Tibial artery (tissue), 4 donors: ENCODE measurements around the gene AIG1.
"Not testable (repeated sequence)": the region's sequence is repeated elsewhere in the genome, so short reads cannot be mapped to it uniquely, and the experiment has no call there.

Experiments
- DNase-seq, 2 donors: peaks; one replicate each; pipeline ENCODE4 v3.0.0-alpha.2; 2019
- H3K27ac ChIP-seq, 2 donors: fragments of 200-600 bp; sonication (generic) in 1 of 2; 1 replicate in 1 of 2; 2 replicates in 1 of 2; pipeline ENCODE4 v1.5.1; 2018 to 2019; ENCODE audit warnings: mild to moderate bottlenecking in 1 of 2
- H3K27me3 ChIP-seq, 2 donors: fragments of 200-600 bp; sonication (generic) in 1 of 2; one replicate each; pipeline versions ENCODE4 v1.5.1 to v1.6.0; 2016 to 2019
- H3K36me3 ChIP-seq, 3 donors: fragments of 200-600 bp; sonication (generic) in 2 of 3; one replicate each; pipeline ENCODE4 v1.5.1; 2016 to 2019; ENCODE audit warnings: mild to moderate bottlenecking in 2 of 3
- H3K4me1 ChIP-seq, 4 donors: fragments of 200-600 bp; sonication (generic) in 2 of 4; 1 replicate in 3 of 4; 2 replicates in 1 of 4; pipeline ENCODE4 v1.5.1; 2016 to 2019
- H3K4me3 ChIP-seq, 2 donors: fragments of 200-600 bp; sonication (generic) in 1 of 2; 1 replicate in 1 of 2; 2 replicates in 1 of 2; pipeline ENCODE4 v1.5.1; 2018 to 2019; ENCODE audit warnings: mild to moderate bottlenecking in 2 of 2
- H3K9me3 ChIP-seq, 3 donors: fragments of 200-600 bp; sonication (generic) in 1 of 3; one replicate each; pipeline ENCODE4 v1.5.1; 2016 to 2019
- intact Hi-C: fragments of 100-400 bp; cut with DNase I; formaldehyde crosslinking; loops from one replicate; pipeline ENCODE4 v1.15.0; 2023; ENCODE audit warnings: low total_unique reads
- TF ChIP-seq, protein P1 (sequence below), 2 experiments: fragments of 200-600 bp in 1 of 2; fragments of 450-650 bp in 1 of 2; IDR thresholded peaks; one replicate each; pipeline ENCODE4 v1.5.1; 2017 to 2019; ENCODE audit warnings: antibody characterized with exemption in 2 of 2, mild to moderate bottlenecking in 1 of 2, moderate library complexity in 1 of 2

The AIG1 gene, protein sequence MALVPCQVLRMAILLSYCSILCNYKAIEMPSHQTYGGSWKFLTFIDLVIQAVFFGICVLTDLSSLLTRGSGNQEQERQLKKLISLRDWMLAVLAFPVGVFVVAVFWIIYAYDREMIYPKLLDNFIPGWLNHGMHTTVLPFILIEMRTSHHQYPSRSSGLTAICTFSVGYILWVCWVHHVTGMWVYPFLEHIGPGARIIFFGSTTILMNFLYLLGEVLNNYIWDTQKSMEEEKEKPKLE

DNA sequence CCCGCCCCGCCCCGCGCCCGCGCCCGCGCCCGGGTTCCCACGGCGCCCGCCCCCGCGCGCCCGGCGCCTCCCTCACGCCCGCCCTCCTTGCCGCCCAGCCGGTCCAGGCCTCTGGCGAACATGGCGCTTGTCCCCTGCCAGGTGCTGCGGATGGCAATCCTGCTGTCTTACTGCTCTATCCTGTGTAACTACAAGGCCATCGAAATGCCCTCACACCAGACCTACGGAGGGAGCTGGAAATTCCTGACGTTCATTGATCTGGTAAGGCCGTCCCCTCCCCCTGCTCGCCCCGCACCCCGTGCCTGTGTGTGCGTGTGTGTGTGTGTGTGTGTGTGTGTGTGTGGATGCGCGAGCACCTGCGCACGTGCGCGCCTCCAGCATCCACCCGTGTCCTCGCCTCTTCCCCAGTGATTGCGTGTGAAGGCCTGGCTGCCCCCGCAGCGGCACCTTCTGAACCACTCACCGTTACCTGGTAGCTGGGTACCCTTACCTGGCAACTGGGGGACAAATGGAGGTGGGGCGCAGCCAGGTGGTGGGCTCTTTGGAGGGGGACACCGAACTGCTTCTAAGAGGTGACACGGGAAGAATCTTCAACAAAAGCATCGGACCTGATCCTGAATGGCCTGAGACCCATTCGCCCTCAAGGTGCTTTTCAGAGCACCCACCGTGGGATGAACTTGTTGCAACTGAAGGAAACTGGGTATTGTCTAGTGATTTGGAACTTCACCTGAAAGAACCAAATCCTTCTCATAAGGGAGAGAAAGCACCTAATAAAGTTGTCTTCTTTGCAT lies at the start of gene AIG1:
Gene AIG1, plus strand, starts transcription at position 84 of the 791 bp plus-strand sequence. Its CDS starts 37 bp downstream, at position 121.
- no peaks in the 10 kb centered on the region for H3K9me3 ChIP-seq
- H3K27ac ChIP-seq, result peak within 1 kb of the TSS; percentile 98 to 99
- H3K4me3 ChIP-seq, result peak within 1 kb of the TSS; percentile 90 to 98
- H3K36me3 ChIP-seq, result no peaks in the 10 kb centered on the region
- peaks cover 0 to 19% (median 14%) of the 10 kb centered on the region in 4 donors for H3K4me1 ChIP-seq
- peak; percentile 61 to 87 for DNase-seq
- no peaks in the 10 kb centered on the region for H3K27me3 ChIP-seq
- intact Hi-C loops, result loop anchor here (2.0 to 10.0 kb wide), 2 partner anchors 114 to 784 kb away; partner anchors contain the start of gene LTV1
- TF ChIP-seq, protein P1, sequence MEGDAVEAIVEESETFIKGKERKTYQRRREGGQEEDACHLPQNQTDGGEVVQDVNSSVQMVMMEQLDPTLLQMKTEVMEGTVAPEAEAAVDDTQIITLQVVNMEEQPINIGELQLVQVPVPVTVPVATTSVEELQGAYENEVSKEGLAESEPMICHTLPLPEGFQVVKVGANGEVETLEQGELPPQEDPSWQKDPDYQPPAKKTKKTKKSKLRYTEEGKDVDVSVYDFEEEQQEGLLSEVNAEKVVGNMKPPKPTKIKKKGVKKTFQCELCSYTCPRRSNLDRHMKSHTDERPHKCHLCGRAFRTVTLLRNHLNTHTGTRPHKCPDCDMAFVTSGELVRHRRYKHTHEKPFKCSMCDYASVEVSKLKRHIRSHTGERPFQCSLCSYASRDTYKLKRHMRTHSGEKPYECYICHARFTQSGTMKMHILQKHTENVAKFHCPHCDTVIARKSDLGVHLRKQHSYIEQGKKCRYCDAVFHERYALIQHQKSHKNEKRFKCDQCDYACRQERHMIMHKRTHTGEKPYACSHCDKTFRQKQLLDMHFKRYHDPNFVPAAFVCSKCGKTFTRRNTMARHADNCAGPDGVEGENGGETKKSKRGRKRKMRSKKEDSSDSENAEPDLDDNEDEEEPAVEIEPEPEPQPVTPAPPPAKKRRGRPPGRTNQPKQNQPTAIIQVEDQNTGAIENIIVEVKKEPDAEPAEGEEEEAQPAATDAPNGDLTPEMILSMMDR (IDR thresholded peaks at IDR 0.05), result no peak

DNA sequence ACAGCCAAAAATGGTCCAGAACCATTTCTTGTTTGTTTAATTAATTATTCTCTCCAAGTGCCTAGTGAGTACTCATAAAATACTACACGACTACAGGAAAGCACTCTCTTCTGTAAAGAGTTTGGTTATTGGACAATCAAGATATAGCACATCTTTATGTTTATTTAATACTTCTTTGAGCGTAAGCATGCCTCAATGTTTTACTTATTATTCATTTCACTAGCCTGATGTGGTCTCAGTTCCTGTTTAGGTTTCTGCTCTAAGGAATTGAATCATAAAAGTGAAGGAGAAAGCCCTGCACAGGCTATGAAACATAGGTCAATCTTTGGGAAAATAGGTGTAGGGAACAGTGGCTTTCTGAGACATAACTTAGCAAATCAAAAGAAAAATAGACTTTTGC lies 45.9 kb upstream of the AIG1 start:
- DNase-seq, result no peak
- intact Hi-C loops, result no loop called here
- H3K27ac ChIP-seq, result no peak overlapping the region
- no peaks in the 10 kb centered on the region for H3K27me3 ChIP-seq
- TF ChIP-seq, protein P1 (IDR thresholded peaks at IDR 0.05), result no peak
- H3K36me3 ChIP-seq, result no peaks in the 10 kb centered on the region
- H3K4me1 ChIP-seq, result no peaks in the 10 kb centered on the region
- H3K4me3 ChIP-seq, result no peak overlapping the region
- no peaks in the 10 kb centered on the region for H3K9me3 ChIP-seq

DNA sequence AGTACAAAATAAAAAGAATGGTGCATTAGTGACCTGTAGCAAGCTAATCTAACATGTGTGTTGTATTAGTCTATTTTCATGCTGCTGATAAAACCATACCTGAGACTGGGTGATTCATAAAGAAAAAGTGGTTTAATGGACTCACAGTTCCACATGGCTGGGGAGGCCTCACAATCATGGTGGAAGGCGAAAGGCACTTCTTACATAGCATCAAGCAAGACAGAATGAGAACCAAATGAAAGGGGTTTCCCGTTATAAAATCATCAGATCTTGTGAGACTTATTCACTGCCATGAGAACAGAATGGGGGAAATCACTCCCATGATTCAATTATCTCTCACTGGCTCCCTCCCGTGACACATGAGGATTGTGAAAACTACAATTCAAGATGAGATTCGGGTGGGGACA lies 45.4 kb upstream of the AIG1 start:
- Histone ChIP-seq H3K9me3 (no peaks in the 10 kb centered on the region), H3K4me1 (no peaks in the 10 kb centered on the region), H3K36me3 (no peaks in the 10 kb centered on the region), H3K27me3 (no peaks in the 10 kb centered on the region), H3K4me3 (no peak overlapping the region), H3K27ac (no peak overlapping the region)
- DNase-seq, result no peak
- TF ChIP-seq, protein P1 (IDR thresholded peaks at IDR 0.05), result no peak
- intact Hi-C loops, result no loop called here

DNA sequence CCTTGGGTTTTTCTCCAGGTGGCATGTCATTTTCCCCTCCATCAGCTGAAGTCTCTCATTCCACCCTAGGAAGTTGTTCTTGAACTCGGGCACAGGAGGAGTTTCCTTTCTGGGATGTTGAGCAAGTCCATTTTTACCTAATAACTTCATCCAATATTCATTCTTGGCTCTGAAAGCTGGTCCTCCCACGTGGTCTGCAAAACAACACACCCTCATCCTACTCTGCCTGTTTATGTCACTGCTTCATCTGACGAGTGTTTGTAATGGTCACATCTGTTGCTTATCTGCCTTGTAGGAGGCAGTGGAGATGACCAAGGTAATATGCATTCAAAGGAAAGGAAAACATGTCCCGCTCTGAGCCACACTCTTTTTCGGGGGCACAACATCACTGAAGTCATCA lies 41.7 kb upstream of the AIG1 start:
- no peak overlapping the region for H3K4me3 ChIP-seq
- no peaks in the 10 kb centered on the region for H3K4me1 ChIP-seq
- no peaks in the 10 kb centered on the region for H3K36me3 ChIP-seq
- no peaks in the 10 kb centered on the region for H3K27me3 ChIP-seq
- DNase-seq, result no peak
- intact Hi-C loops, result no loop called here
- no peaks in the 10 kb centered on the region for H3K9me3 ChIP-seq
- TF ChIP-seq, protein P1 (IDR thresholded peaks at IDR 0.05), result no peak
- no peak overlapping the region for H3K27ac ChIP-seq

DNA sequence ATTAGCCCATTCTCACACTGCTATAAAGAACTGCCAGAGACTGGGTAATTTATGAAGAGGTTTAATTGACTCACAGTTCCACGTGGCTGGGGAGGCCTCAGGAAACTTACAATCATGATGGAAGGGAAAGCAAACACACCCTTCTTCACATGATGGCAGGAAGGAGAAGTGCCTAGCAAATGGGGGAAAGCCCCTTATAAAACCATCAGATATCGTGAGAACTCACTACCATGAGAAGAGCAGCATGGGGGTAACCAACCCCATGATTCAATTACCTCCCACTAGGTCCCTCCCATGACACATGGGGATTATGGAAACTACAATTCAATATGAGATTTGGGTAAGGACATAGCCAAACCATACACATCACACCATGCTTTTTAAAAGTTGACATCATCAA lies 39.8 kb upstream of the AIG1 start:
- H3K4me3 ChIP-seq, H3K27me3 ChIP-seq, H3K27ac ChIP-seq, H3K9me3 ChIP-seq, DNase-seq, H3K4me1 ChIP-seq, intact Hi-C loops, H3K36me3 ChIP-seq: not testable (repeated sequence)

DNA sequence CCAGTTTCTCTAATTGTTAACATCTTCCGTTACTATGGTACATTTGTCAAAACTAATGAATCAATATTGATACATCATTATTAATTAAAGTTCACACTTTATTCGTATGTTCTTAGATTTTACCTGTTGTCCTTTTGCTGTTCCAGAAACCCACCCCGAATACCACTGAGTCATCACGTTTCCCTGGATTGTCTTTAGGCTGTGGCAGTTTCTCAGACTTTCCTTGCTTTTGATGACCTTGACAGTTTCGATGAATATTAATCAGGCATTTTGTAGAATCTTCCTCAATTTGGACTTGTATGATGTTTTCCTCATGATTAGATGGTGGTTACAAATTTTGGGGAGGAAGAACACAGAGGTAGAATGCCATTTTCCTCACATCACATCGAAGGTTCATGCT lies 39.1 kb upstream of the AIG1 start:
- H3K9me3 ChIP-seq, result no peaks in the 10 kb centered on the region

More for the DNA sequence above, 39.1 kb upstream of the AIG1 start:
- no peaks in the 10 kb centered on the region for H3K27me3 ChIP-seq
- H3K4me3 ChIP-seq, result no peak overlapping the region
- H3K4me1 ChIP-seq, result no peaks in the 10 kb centered on the region
- no peak for DNase-seq
- intact Hi-C loops, result no loop called here
- TF ChIP-seq, protein P1 (IDR thresholded peaks at IDR 0.05), result no peak
- no peak overlapping the region for H3K27ac ChIP-seq
- no peaks in the 10 kb centered on the region for H3K36me3 ChIP-seq
